Prostate gland (tissue), 2 donors: ENCODE results near the gene ZNF385D. TPM values are rescaled to one million over a fixed set of nuclear protein-coding genes. Genes with fewer than 3 reads are reported as not detected.

Source experiments
- DNase-seq: peaks from one replicate; pipeline ENCODE4 v3.0.0-alpha.2; 2019; ENCODE audit warnings: low spot score
- H3K27ac ChIP-seq, 2 donors: fragments of 200-600 bp; sonication (generic); 2 replicates each; pipeline ENCODE4 v1.5.1; 2017 to 2019
- H3K27me3 ChIP-seq: fragments of 200-600 bp; sonication (generic); replicated peaks from 2 replicates; pipeline ENCODE4 v1.5.1; 2019; ENCODE audit not compliant: insufficient read depth
- H3K36me3 ChIP-seq, 2 donors: fragments of 200-600 bp; sonication (generic); 1 replicate in 1 of 2; 2 replicates in 1 of 2; pipeline versions ENCODE4 v1.5.1 to v1.8.1; 2017 to 2019
- H3K4me1 ChIP-seq: fragments of 200-600 bp; sonication (generic); replicated peaks from 2 replicates; pipeline ENCODE4 v1.5.1; 2019
- H3K4me3 ChIP-seq, 2 donors: fragments of 200-600 bp; sonication (generic); 2 replicates each; pipeline ENCODE4 v1.5.1; 2017 to 2019
- H3K9me3 ChIP-seq: fragments of 200-600 bp; sonication (generic); 2 replicates; pipeline ENCODE4 v1.5.1; 2017
- POLR2A ChIP-seq: fragments of 450-650 bp; IDR thresholded peaks from one replicate; pipeline ENCODE4 v1.6.1; 2016; ENCODE audit warnings: antibody characterized with exemption, mild to moderate bottlenecking
- POLR2AphosphoS5 ChIP-seq: sonication (generic); formaldehyde crosslinking; IDR thresholded peaks from one replicate; pipeline ENCODE4 v1.6.1; 2017; ENCODE audit warnings: antibody characterized with exemption
- WGBS: methylation state at CpG from one replicate; pipeline ENCODE4 v1.1.5; 2018; 5-methylcytosine and 5-hydroxymethylcytosine counted together
- intact Hi-C: fragments of 100-400 bp; cut with DNase I; formaldehyde crosslinking; loops from one replicate; pipeline ENCODE4 v1.14.2; 2022
- total RNA-seq, 2 donors: library from RNA; depleted of rRNA; stranded (reverse); fragments of >200 nt; gene quantifications; one replicate each; pipeline ENCODE4 v1.1.0, GENCODE V29; 2016
- TF ChIP-seq, protein P1 (sequence below), 4 experiments: fragments of 200-600 bp in 2 of 4; fragments of 450-650 bp in 2 of 4; sonication (generic) in 2 of 4; IDR thresholded peaks; 1 replicate in 3 of 4; 2 replicates in 1 of 4; pipeline ENCODE4 v1.5.1; 2016 to 2019; ENCODE audit warnings: antibody characterized with exemption in 4 of 4, mild to moderate bottlenecking in 2 of 4, moderate library complexity in 2 of 4

Gene ZNF385D
- total RNA-seq, 2 donors from 2014 or later: 1.0 to 5.9 TPM

DNA sequence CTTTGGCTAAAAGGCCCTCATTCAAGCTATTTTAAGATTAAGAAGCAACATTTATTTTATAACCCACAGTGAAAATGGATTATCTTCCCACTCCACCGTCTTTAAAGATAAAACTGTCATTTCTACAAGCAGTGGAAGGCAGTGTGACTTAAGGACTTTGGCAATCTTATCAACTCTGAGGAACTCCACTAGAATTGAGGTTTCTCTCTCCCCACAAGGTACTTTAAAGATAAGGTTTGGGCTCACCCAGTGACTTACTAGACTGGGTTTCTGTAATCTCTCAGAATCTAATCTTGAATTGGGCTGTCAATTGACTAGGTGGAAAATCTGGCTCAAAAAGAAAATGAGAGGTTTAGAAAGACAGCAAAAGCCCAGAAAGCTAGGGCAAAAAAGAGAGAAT lies 21.7 kb downstream of the ZNF385D start:
- TF ChIP-seq POLR2AphosphoS5: no peak
- no peak for TF ChIP-seq POLR2A
- TF ChIP-seq, protein P1, sequence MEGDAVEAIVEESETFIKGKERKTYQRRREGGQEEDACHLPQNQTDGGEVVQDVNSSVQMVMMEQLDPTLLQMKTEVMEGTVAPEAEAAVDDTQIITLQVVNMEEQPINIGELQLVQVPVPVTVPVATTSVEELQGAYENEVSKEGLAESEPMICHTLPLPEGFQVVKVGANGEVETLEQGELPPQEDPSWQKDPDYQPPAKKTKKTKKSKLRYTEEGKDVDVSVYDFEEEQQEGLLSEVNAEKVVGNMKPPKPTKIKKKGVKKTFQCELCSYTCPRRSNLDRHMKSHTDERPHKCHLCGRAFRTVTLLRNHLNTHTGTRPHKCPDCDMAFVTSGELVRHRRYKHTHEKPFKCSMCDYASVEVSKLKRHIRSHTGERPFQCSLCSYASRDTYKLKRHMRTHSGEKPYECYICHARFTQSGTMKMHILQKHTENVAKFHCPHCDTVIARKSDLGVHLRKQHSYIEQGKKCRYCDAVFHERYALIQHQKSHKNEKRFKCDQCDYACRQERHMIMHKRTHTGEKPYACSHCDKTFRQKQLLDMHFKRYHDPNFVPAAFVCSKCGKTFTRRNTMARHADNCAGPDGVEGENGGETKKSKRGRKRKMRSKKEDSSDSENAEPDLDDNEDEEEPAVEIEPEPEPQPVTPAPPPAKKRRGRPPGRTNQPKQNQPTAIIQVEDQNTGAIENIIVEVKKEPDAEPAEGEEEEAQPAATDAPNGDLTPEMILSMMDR (IDR thresholded peaks at IDR 0.05): no peak
- Histone ChIP-seq H3K9me3 (no peaks in the 10 kb centered on the region), H3K27ac (no peak overlapping the region), H3K4me1 (no peaks in the 10 kb centered on the region), H3K27me3 (no peaks in the 10 kb centered on the region), H3K36me3 (no peaks in the 10 kb centered on the region), H3K4me3 (no peak overlapping the region)
- no peak for DNase-seq
- intact Hi-C loops: no loop called here
- 8% methylated on average over 1 of the region's 1 CpG for WGBS

DNA sequence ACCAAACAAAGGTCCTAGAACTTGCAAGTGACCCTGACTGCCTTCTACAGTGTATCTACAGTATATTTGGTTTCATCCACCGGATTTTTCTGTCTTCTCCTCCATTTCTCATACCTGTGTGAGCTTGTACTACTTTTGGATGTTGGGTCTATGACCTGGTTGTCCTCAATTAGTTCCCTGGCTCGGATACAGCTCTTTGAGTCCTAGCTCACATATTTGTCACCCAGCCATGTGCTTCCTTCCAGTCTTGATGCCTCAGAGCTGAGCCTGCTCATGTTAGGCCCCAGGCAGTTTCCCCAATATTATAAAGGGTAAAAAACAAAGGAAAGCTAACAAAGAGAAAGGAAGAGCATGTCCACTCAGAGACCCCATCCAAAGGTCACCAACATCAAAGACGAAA lies 28.2 kb downstream of the ZNF385D start:
- TF ChIP-seq POLR2AphosphoS5: no peak
- TF ChIP-seq, protein P1 (IDR thresholded peaks at IDR 0.05): no peak
- TF ChIP-seq POLR2A: no peak
- Histone ChIP-seq H3K27me3 (no peaks in the 10 kb centered on the region), H3K4me1 (no peaks in the 10 kb centered on the region), H3K9me3 (no peaks in the 10 kb centered on the region), H3K4me3 (no peak overlapping the region), H3K36me3 (no peaks in the 10 kb centered on the region), H3K27ac (no peak overlapping the region)
- 89% methylated on average over 3 of the region's 3 CpGs for WGBS
- no peak for DNase-seq
- intact Hi-C loops: no loop called here

DNA sequence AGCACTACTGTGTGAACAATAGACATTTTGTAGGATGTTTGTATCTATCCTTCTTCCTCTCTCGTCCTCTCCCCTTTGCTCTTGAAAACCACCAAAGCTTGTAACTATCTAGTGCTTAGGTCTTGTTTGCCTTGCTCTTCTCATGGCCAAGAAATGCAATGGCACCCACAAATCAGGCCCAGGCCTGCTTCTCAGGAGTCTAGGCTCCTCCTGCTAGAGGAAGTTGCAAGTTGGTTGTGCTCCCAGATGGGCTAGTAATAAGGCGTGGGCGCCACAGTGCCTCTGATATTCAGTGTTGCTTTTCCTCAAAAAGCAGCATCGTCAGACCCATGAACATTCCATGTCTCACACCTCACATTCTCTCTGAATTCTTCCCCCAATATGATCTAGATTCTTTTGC lies 28.7 kb downstream of the ZNF385D start:
- TF ChIP-seq POLR2AphosphoS5 (no peak), POLR2A (no peak)
- TF ChIP-seq, protein P1 (IDR thresholded peaks at IDR 0.05): no peak
- Histone ChIP-seq H3K4me1 (no peaks in the 10 kb centered on the region), H3K9me3 (no peaks in the 10 kb centered on the region), H3K36me3 (no peaks in the 10 kb centered on the region), H3K27ac (no peak overlapping the region), H3K27me3 (no peaks in the 10 kb centered on the region), H3K4me3 (no peak overlapping the region)
- DNase-seq: no peak
- WGBS: 81% methylated on average over 4 of the region's 4 CpGs
- intact Hi-C loops: no loop called here

DNA sequence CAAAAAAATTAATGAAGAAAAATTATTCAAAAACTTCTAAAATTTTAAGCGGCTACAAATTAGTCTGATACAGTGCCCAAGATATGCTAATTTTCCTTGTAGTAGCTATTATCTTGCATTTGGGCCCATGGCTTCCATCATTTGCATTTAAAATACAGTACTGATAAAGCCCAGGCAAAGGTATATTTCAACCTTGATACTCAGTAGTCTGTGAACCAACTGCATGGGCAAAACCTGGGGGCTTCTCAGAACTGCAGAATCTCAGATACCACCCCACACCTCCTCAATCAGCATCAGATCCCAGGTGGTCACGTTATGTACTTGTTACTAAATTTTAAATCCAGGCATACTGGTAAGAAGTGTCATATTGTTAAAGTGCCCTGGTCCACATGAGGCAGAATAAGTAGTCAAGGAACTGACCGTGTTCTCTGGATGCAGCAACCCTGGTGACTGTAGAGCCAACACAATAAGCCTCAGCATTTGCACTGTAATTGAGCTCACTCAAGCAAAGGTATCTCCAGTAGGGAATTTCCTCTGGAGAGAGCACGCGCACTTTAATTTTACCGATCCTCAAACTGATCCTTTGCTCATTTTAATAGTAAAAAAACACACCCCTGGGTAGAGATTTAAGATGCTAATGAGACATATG lies 31.9 kb downstream of the ZNF385D start:
- Histone ChIP-seq H3K9me3 (no peaks in the 10 kb centered on the region), H3K27ac (no peak overlapping the region), H3K27me3 (no peaks in the 10 kb centered on the region), H3K4me3 (no peak overlapping the region), H3K4me1 (no peaks in the 10 kb centered on the region), H3K36me3 (no peaks in the 10 kb centered on the region)
- DNase-seq: no peak
- intact Hi-C loops: no loop called here
- 86% methylated on average over 6 of the region's 6 CpGs for WGBS
- TF ChIP-seq, protein P1 (IDR thresholded peaks at IDR 0.05): no peak
- no peak for TF ChIP-seq POLR2AphosphoS5
- TF ChIP-seq POLR2A: no peak

DNA sequence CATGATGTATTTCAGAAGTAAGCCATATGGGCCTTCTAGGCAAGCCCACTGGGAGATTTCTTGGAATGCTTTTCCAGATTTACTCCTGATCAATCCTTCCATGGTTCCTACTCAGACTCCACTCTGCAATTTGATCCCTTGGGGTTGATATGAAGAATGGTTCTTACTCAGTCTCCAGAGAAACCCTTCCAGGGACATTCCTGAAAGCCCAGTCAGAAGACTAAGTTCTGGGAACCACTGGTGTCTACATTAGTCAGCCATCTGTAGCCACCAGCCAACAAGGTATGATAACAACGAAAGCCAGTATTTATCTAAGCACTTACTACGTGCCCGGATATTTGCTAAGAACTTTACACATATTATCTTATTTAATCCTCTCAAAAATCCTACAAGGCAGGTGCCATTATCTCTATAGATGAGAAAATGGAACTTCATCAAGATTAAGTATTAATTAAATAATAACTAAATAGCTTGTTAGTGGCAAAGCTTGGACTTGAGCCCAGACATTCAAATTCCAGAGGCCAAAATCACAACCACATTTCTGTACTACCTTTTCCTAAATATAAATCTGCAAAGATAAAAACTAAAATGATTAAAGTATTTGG lies 32.7 kb downstream of the ZNF385D start:
- no peaks in the 10 kb centered on the region for H3K4me1 ChIP-seq

More for the DNA sequence above, 32.7 kb downstream of the ZNF385D start:
- no peak overlapping the region for H3K27ac ChIP-seq
- intact Hi-C loops: no loop called here
- no peaks in the 10 kb centered on the region for H3K27me3 ChIP-seq
- 59% methylated on average over 3 of the region's 3 CpGs for WGBS
- H3K36me3 ChIP-seq: no peaks in the 10 kb centered on the region
- no peaks in the 10 kb centered on the region for H3K9me3 ChIP-seq
- no peak for DNase-seq
- H3K4me3 ChIP-seq: no peak overlapping the region
- TF ChIP-seq POLR2A: no peak
- TF ChIP-seq, protein P1 (IDR thresholded peaks at IDR 0.05): no peak
- no peak for TF ChIP-seq POLR2AphosphoS5
